Measurements from ENCODE around the gene TRIM73.
"Not testable (repeated sequence)": the region's sequence is repeated elsewhere in the genome, so short reads cannot be mapped to it uniquely, and the experiment has no call there.

Gene TRIM73

GRCh38 chr7:75409880-75410822 lies 14.7 kb downstream of the TRIM73 start:
- not testable (repeated sequence) for H3K36me3 Mint-ChIP-seq, H3K4me1 Mint-ChIP-seq, H3K27me3 Mint-ChIP-seq, H3K9me3 Mint-ChIP-seq
- peak overlapping the region; percentile 85 for H3K27ac Mint-ChIP-seq
- H3K4me3 Mint-ChIP-seq: peak overlapping the region; percentile 78

GRCh38 chr7:75410823-75411173 lies 15.4 kb downstream of the TRIM73 start:
- not testable (repeated sequence) for H3K27ac Mint-ChIP-seq, H3K4me3 Mint-ChIP-seq, H3K27me3 Mint-ChIP-seq, H3K4me1 Mint-ChIP-seq, H3K36me3 Mint-ChIP-seq, H3K9me3 Mint-ChIP-seq

GRCh38 chr7:75414204-75414603 lies 18.8 kb downstream of the TRIM73 start:
- not testable (repeated sequence) for H3K4me3 Mint-ChIP-seq, H3K27ac Mint-ChIP-seq, H3K4me1 Mint-ChIP-seq, H3K9me3 Mint-ChIP-seq, H3K27me3 Mint-ChIP-seq, H3K36me3 Mint-ChIP-seq

GRCh38 chr7:75414708-75415427 lies 19.4 kb downstream of the TRIM73 start:
- not testable (repeated sequence) for H3K9me3 Mint-ChIP-seq, H3K4me1 Mint-ChIP-seq, H3K36me3 Mint-ChIP-seq, H3K27ac Mint-ChIP-seq, H3K27me3 Mint-ChIP-seq, H3K4me3 Mint-ChIP-seq

GRCh38 chr7:75415428-75415817 lies 20.0 kb downstream of the TRIM73 start:
- not testable (repeated sequence) for H3K27ac Mint-ChIP-seq, H3K4me1 Mint-ChIP-seq, H3K27me3 Mint-ChIP-seq, H3K9me3 Mint-ChIP-seq, H3K36me3 Mint-ChIP-seq, H3K4me3 Mint-ChIP-seq

- H3K27me3 Mint-ChIP-seq, H3K4me3 Mint-ChIP-seq, H3K9me3 Mint-ChIP-seq, H3K4me1 Mint-ChIP-seq, H3K27ac Mint-ChIP-seq, H3K36me3 Mint-ChIP-seq: not testable (repeated sequence)
These were observed 20.5 kb downstream of the TRIM73 start for GRCh38 chr7:75415829-75416373.

- not testable (repeated sequence) for H3K4me3 Mint-ChIP-seq
These were observed 21.4 kb downstream of the TRIM73 start for GRCh38 chr7:75416787-75417186.

GRCh38 chr7:75418292-75418858 lies 22.9 kb downstream of the TRIM73 start:
- not testable (repeated sequence) for H3K9me3 Mint-ChIP-seq, H3K36me3 Mint-ChIP-seq, H3K4me1 Mint-ChIP-seq, H3K4me3 Mint-ChIP-seq, H3K27ac Mint-ChIP-seq, H3K27me3 Mint-ChIP-seq

More at GRCh38 chr7:75416787-75417186, 21.4 kb downstream of the TRIM73 start:
- not testable (repeated sequence) for H3K36me3 Mint-ChIP-seq, H3K27me3 Mint-ChIP-seq, H3K27ac Mint-ChIP-seq, H3K9me3 Mint-ChIP-seq, H3K4me1 Mint-ChIP-seq

- H3K36me3 Mint-ChIP-seq, H3K9me3 Mint-ChIP-seq, H3K27me3 Mint-ChIP-seq, H3K4me3 Mint-ChIP-seq, H3K27ac Mint-ChIP-seq, H3K4me1 Mint-ChIP-seq: not testable (repeated sequence)
These were observed 23.8 kb downstream of the TRIM73 start for GRCh38 chr7:75419210-75419609.

- H3K4me3 Mint-ChIP-seq, H3K9me3 Mint-ChIP-seq, H3K36me3 Mint-ChIP-seq, H3K27ac Mint-ChIP-seq, H3K27me3 Mint-ChIP-seq, H3K4me1 Mint-ChIP-seq: not testable (repeated sequence)
These were observed 24.3 kb downstream of the TRIM73 start for GRCh38 chr7:75419693-75420092.

- H3K27ac Mint-ChIP-seq, H3K27me3 Mint-ChIP-seq, H3K4me3 Mint-ChIP-seq, H3K4me1 Mint-ChIP-seq, H3K36me3 Mint-ChIP-seq, H3K9me3 Mint-ChIP-seq: not testable (repeated sequence)
These were observed 24.7 kb downstream of the TRIM73 start for GRCh38 chr7:75420152-75420551.

GRCh38 chr7:75421798-75422710 lies 26.6 kb downstream of the TRIM73 start:
- not testable (repeated sequence) for H3K4me1 Mint-ChIP-seq, H3K27me3 Mint-ChIP-seq, H3K36me3 Mint-ChIP-seq, H3K9me3 Mint-ChIP-seq, H3K27ac Mint-ChIP-seq, H3K4me3 Mint-ChIP-seq

GRCh38 chr7:75423481-75423880 lies 28.1 kb downstream of the TRIM73 start:
- H3K9me3 Mint-ChIP-seq, H3K4me3 Mint-ChIP-seq, H3K27ac Mint-ChIP-seq, H3K36me3 Mint-ChIP-seq, H3K27me3 Mint-ChIP-seq: not testable (repeated sequence)
- peaks cover 14% of the 10 kb centered on the region for H3K4me1 Mint-ChIP-seq

GRCh38 chr7:75439000-75439399 lies 43.6 kb downstream of the TRIM73 start:
- H3K4me3 Mint-ChIP-seq, H3K27ac Mint-ChIP-seq, H3K9me3 Mint-ChIP-seq, H3K27me3 Mint-ChIP-seq: not testable (repeated sequence)
- peaks cover 47% of the 10 kb centered on the region for H3K4me1 Mint-ChIP-seq
- peaks cover 22% of the 10 kb centered on the region for H3K36me3 Mint-ChIP-seq

GRCh38 chr7:75442101-75442464 lies 46.7 kb downstream of the TRIM73 start:
- H3K9me3 Mint-ChIP-seq: not testable (repeated sequence)

More at GRCh38 chr7:75442101-75442464, 46.7 kb downstream of the TRIM73 start:
- not testable (repeated sequence) for H3K27me3 Mint-ChIP-seq
- peak overlapping the region; percentile 91 for H3K4me3 Mint-ChIP-seq
- peak overlapping the region; percentile 91 for H3K27ac Mint-ChIP-seq
- H3K36me3 Mint-ChIP-seq: peaks cover 11% of the 10 kb centered on the region
- H3K4me1 Mint-ChIP-seq: peaks cover 31% of the 10 kb centered on the region

Measured in activated naive CD4-positive, alpha-beta T cell treated with anti-CD3 and anti-CD28 coated beads, Interleukin-2, amount 50 U/mL, for 24 hours (primary cell).